Measurements from ENCODE around the gene CDK19. TPM values are rescaled to one million over a fixed set of nuclear protein-coding genes. Genes with fewer than 3 reads are reported as not detected.

Gene CDK19
- total RNA-seq, 2 donors from 2014 or later, result 17.1 to 17.7 TPM

- DNase-seq (no peak), ATAC-seq (no peak)
- H3K36me3 Mint-ChIP-seq (ENCODE audit: low read depth), result peaks cover 7% of the 10 kb centered on the region
- no peak overlapping the region for H3K27ac Mint-ChIP-seq
- H3K27me3 Mint-ChIP-seq, result no peaks in the 10 kb centered on the region
- no peak overlapping the region for H3K4me3 Mint-ChIP-seq
- H3K9me3 ChIP-seq (ENCODE audit: control insufficient read depth, low read length, poor library complexity, severe bottlenecking), result no peaks in the 10 kb centered on the region
- H3K4me1 Mint-ChIP-seq, result peaks cover 4% of the 10 kb centered on the region
These were observed 189.4 kb downstream of the CDK19 start for GRCh38 chr6:110625883-110626282.

DNA sequence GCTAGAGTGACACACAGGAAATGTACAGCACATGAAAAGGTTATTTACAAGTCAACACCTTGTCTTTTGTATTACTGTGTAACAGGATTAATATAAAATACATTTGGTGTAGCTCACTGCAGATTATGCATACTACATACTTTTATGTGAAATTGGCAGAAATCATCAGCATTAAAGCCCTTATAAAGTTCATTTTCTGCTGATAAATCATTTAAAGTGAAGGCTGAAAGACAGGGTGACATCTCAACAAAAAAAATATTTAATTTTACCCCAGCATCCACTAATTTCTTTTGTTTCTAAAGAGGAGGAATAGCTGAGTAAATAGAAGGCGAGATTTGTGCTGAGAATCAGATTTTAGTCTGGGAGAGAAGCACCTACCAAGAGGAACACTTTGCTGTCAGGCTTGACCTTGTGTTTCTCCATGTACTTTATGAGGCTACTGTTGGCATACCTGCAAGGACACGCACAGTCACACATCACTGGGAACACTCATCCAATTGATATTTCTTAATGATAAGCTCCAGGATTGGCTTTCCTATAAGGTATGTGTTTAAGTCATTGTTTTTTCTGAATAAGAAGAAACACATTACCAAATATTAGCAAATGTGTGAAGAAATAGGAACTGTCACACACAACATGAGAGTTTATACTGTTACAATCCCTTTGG, 192.2 kb downstream of the CDK19 start:
- no peak for ATAC-seq
- Mint-ChIP-seq H3K27ac (no peak overlapping the region), H3K4me1 (peaks cover 4% of the 10 kb centered on the region), H3K27me3 (no peaks in the 10 kb centered on the region), H3K4me3 (no peak overlapping the region), H3K36me3 (ENCODE audit: low read depth) (peaks cover 10% of the 10 kb centered on the region)
- no peaks in the 10 kb centered on the region for H3K9me3 ChIP-seq (ENCODE audit: control insufficient read depth, low read length, poor library complexity, severe bottlenecking)
- no peak for DNase-seq

DNA sequence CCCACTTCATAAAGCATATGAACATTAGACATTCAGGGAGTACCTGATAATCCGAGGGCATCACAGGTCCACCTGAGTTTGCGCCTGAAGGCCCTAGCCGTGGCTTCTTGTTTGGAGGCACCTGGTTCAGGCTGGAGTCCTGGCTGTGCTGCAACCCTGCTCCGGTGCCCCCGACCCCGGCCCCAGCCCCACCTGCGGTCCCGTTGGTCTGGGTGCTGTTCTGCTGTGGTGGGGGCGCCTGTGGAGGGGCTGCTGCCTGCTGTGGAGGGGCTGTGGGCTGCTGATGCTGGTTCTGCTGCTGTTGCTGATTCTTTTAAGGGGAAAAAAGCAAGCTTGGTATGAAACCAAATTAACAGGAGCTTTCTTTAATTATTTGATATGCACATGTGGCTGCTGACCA, 194.2 kb downstream of the CDK19 start:
- ATAC-seq (no peak), DNase-seq (no peak)
- H3K9me3 ChIP-seq (ENCODE audit: control insufficient read depth, low read length, poor library complexity, severe bottlenecking), result no peaks in the 10 kb centered on the region
- Mint-ChIP-seq H3K4me3 (no peak overlapping the region), H3K36me3 (ENCODE audit: low read depth) (peaks cover 13% of the 10 kb centered on the region), H3K4me1 (peaks cover 7% of the 10 kb centered on the region), H3K27ac (no peak overlapping the region), H3K27me3 (no peaks in the 10 kb centered on the region)

GRCh38 chr6:110620065-110620464, 195.2 kb downstream of the CDK19 start:
- H3K9me3 ChIP-seq (ENCODE audit: control insufficient read depth, low read length, poor library complexity, severe bottlenecking), result no peaks in the 10 kb centered on the region
- H3K4me1 Mint-ChIP-seq, result peaks cover 7% of the 10 kb centered on the region
- no peaks in the 10 kb centered on the region for H3K27me3 Mint-ChIP-seq
- H3K27ac Mint-ChIP-seq, result no peak overlapping the region
- H3K4me3 Mint-ChIP-seq, result no peak overlapping the region
- DNase-seq (no peak), ATAC-seq (no peak)
- peaks cover 9% of the 10 kb centered on the region for H3K36me3 Mint-ChIP-seq (ENCODE audit: low read depth)

GRCh38 chr6:110619275-110619908, 195.9 kb downstream of the CDK19 start:
- Mint-ChIP-seq H3K4me3 (no peak overlapping the region), H3K27me3 (no peaks in the 10 kb centered on the region), H3K4me1 (peaks cover 7% of the 10 kb centered on the region), H3K27ac (no peak overlapping the region), H3K36me3 (ENCODE audit: low read depth) (peaks cover 12% of the 10 kb centered on the region)
- H3K9me3 ChIP-seq (ENCODE audit: control insufficient read depth, low read length, poor library complexity, severe bottlenecking), result no peaks in the 10 kb centered on the region
- ATAC-seq (no peak), DNase-seq (no peak)

- Mint-ChIP-seq H3K27ac (no peak overlapping the region), H3K36me3 (ENCODE audit: low read depth) (peaks cover 16% of the 10 kb centered on the region), H3K4me1 (peaks cover 7% of the 10 kb centered on the region), H3K27me3 (no peaks in the 10 kb centered on the region), H3K4me3 (no peak overlapping the region)
- DNase-seq (no peak), ATAC-seq (no peak)
- no peaks in the 10 kb centered on the region for H3K9me3 ChIP-seq (ENCODE audit: control insufficient read depth, low read length, poor library complexity, severe bottlenecking)
These were observed 196.5 kb downstream of the CDK19 start for GRCh38 chr6:110618591-110619267.

- DNase-seq (no peak), ATAC-seq (no peak)
- peaks cover 16% of the 10 kb centered on the region for H3K36me3 Mint-ChIP-seq (ENCODE audit: low read depth)
- H3K4me1 Mint-ChIP-seq, result peaks cover 7% of the 10 kb centered on the region
- no peaks in the 10 kb centered on the region for H3K9me3 ChIP-seq (ENCODE audit: control insufficient read depth, low read length, poor library complexity, severe bottlenecking)
- no peak overlapping the region for H3K27ac Mint-ChIP-seq
- no peaks in the 10 kb centered on the region for H3K27me3 Mint-ChIP-seq
- H3K4me3 Mint-ChIP-seq, result no peak overlapping the region
These were observed 198.2 kb downstream of the CDK19 start for GRCh38 chr6:110617057-110617456.

DNA sequence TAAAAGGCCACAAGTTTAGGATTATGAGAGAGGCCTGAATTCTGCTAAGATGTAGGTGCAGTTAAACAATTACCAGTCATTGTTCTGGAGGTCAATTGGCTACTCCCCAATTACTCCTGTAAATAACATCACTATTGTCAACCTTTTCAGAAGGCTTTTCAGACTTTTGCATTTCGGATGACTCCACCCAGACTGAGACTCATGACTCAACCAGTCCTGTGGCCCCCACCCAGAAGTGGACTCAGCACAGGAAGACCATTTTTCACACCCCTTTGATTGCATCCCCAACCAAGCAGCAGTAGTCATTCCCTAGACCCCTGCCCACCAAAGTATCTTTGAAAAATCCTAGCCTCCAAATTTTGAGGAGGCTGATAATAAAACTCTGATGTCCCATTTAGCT, 199.5 kb downstream of the CDK19 start:
- no peak for DNase-seq
- peaks cover 15% of the 10 kb centered on the region for H3K36me3 Mint-ChIP-seq (ENCODE audit: low read depth)
- peaks cover 7% of the 10 kb centered on the region for H3K4me1 Mint-ChIP-seq

GRCh38 chr6:110614586-110614985, 200.7 kb downstream of the CDK19 start:
- ATAC-seq (no peak), DNase-seq (no peak)
- Mint-ChIP-seq H3K4me3 (no peak overlapping the region), H3K36me3 (ENCODE audit: low read depth) (peaks cover 13% of the 10 kb centered on the region), H3K27ac (peak overlapping the region; percentile 39), H3K27me3 (no peaks in the 10 kb centered on the region), H3K4me1 (peaks cover 4% of the 10 kb centered on the region)
- no peaks in the 10 kb centered on the region for H3K9me3 ChIP-seq (ENCODE audit: control insufficient read depth, low read length, poor library complexity, severe bottlenecking)

More for the DNA sequence above, 199.5 kb downstream of the CDK19 start:
- no peak for ATAC-seq
- H3K27ac Mint-ChIP-seq, result no peak overlapping the region
- no peaks in the 10 kb centered on the region for H3K9me3 ChIP-seq (ENCODE audit: control insufficient read depth, low read length, poor library complexity, severe bottlenecking)
- H3K27me3 Mint-ChIP-seq, result no peaks in the 10 kb centered on the region
- no peak overlapping the region for H3K4me3 Mint-ChIP-seq

GRCh38 chr6:110614106-110614505, 201.2 kb downstream of the CDK19 start:
- no peak for ATAC-seq
- H3K27ac Mint-ChIP-seq, result peak overlapping the region; percentile 39

DNA sequence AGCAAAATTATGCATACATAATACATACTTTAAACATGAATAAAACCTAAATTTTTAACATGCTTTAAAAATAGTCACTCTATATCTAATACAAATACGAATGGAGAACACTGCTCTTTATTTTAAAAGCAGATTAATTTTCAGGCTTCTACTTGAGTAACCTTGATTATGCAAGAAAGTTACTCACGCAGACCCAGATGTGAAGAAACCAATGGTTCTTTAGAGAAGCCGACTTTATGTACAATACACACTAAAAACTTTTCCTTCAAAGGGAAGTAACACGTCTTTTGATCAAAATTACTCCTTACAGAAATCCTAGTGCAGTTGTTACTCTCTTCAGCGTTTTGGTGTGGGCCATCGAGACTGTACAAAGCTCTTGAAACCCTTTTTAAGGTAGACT, 201.9 kb downstream of the CDK19 start:
- Mint-ChIP-seq H3K27ac (no peak overlapping the region), H3K4me1 (peaks cover 4% of the 10 kb centered on the region), H3K4me3 (no peak overlapping the region), H3K27me3 (no peaks in the 10 kb centered on the region), H3K36me3 (ENCODE audit: low read depth) (peaks cover 13% of the 10 kb centered on the region)
- DNase-seq (no peak), ATAC-seq (no peak)
- H3K9me3 ChIP-seq (ENCODE audit: control insufficient read depth, low read length, poor library complexity, severe bottlenecking), result no peaks in the 10 kb centered on the region

More at GRCh38 chr6:110614106-110614505, 201.2 kb downstream of the CDK19 start:
- H3K36me3 Mint-ChIP-seq (ENCODE audit: low read depth), result peaks cover 13% of the 10 kb centered on the region
- no peaks in the 10 kb centered on the region for H3K27me3 Mint-ChIP-seq
- H3K4me3 Mint-ChIP-seq, result no peak overlapping the region
- peaks cover 4% of the 10 kb centered on the region for H3K4me1 Mint-ChIP-seq
- no peaks in the 10 kb centered on the region for H3K9me3 ChIP-seq (ENCODE audit: control insufficient read depth, low read length, poor library complexity, severe bottlenecking)
- no peak for DNase-seq

DNA sequence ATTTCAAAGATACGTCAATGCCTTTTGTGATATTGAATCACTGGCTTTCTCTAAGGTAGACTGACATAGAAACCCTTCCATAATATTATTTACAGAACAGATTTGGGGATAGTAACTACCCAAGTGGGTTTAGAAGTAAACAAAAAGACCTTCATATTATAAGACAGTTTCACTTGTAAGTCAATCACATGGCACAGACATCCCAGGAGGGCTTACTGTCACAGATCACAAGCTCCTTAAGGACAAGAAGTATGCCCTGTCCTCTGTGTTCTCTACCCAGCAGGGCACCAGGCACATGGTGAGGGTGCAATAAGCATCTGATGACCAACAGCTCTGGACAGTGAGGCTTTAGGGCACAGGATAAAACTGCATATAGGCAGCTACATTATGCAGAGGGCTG, 203.0 kb downstream of the CDK19 start:
- ATAC-seq (no peak), DNase-seq (no peak)
- Mint-ChIP-seq H3K4me1 (peaks cover 4% of the 10 kb centered on the region), H3K36me3 (ENCODE audit: low read depth) (peaks cover 13% of the 10 kb centered on the region), H3K27ac (no peak overlapping the region), H3K4me3 (no peak overlapping the region), H3K27me3 (no peaks in the 10 kb centered on the region)
- no peaks in the 10 kb centered on the region for H3K9me3 ChIP-seq (ENCODE audit: control insufficient read depth, low read length, poor library complexity, severe bottlenecking)

DNA sequence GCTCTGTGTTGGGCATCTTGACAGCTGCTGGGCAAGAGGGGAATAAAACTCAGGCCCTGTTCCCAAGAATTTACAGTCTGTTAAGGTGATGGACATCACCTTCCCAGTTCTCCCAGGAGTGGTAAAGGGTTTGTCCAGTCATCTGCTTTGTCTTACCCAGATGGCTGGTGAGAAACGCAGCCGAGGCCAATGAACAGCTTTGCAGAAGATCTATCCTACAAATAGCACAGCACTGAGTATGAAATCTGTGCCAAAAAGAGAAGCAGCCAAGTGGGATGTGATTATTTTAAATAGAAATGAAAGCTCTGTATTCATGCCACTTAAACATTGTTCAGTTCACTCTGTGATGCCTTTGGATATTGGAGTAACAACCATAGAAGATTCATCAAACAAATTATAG, 206.2 kb downstream of the CDK19 start:
- no peak for ATAC-seq
- peaks cover 5% of the 10 kb centered on the region for H3K36me3 Mint-ChIP-seq (ENCODE audit: low read depth)
- no peak overlapping the region for H3K27ac Mint-ChIP-seq

More for the DNA sequence above, 206.2 kb downstream of the CDK19 start:
- Mint-ChIP-seq H3K4me3 (no peak overlapping the region), H3K4me1 (no peaks in the 10 kb centered on the region), H3K27me3 (no peaks in the 10 kb centered on the region)
- DNase-seq, result no peak
- no peaks in the 10 kb centered on the region for H3K9me3 ChIP-seq (ENCODE audit: control insufficient read depth, low read length, poor library complexity, severe bottlenecking)

All from T-helper 17 cell (primary cell).